ENCODE data around the gene CYP2W1. TPM values are rescaled to one million over a fixed set of nuclear protein-coding genes. Genes with fewer than 3 reads are reported as not detected.

The CYP2W1 gene
- total RNA-seq, 1 experiment from 2014 or later: not detected

GRCh38 chr7:974820-975681 lies 7.9 kb upstream of the CYP2W1 start, which contains the start of gene COX19 (continued):
- TF ChIP-seq ZNF512 (CRISPR knock-in tag; IDR thresholded peaks at IDR 0.05; ENCODE audit: borderline replicate concordance) (no peak), ZNF423 (CRISPR knock-in tag; IDR thresholded peaks at IDR 0.05) (no peak)

GRCh38 chr7:975702-976473 lies 7.1 kb upstream of the CYP2W1 start:
- DNase-seq (ENCODE audit: low spot score): no peak

GRCh38 chr7:976901-977325 lies 6.1 kb upstream of the CYP2W1 start:
- peaks cover 5% of the 10 kb centered on the region for H3K4me1 Mint-ChIP-seq
- DNase-seq (ENCODE audit: low spot score) (no peak), ATAC-seq (no peak)
- ChIA-PET CTCF (interaction anchor here (1.7 to 4.4 kb wide), 2 partner anchors 16 to 89 kb away, joined by 5 to 43 read pairs; no protein-coding TSS in a partner anchor), POLR2A (no interaction called here)
- H3K27ac Mint-ChIP-seq: no peak overlapping the region
- H3K27me3 Mint-ChIP-seq (ENCODE audit: low read depth): peaks cover 2% of the 10 kb centered on the region; the same call in 1 of the 2 replicates
- no peaks in the 10 kb centered on the region for H3K9me3 Mint-ChIP-seq
- H3K4me3 Mint-ChIP-seq: no peak overlapping the region
- H3K36me3 Mint-ChIP-seq: peaks cover 16% of the 10 kb centered on the region
- TF ChIP-seq GRHL2 (CRISPR knock-in tag; IDR thresholded peaks at IDR 0.05; ENCODE audit: insufficient replicate concordance, severe bottlenecking) (no peak), AFF4 (CRISPR knock-in tag; IDR thresholded peaks at IDR 0.05; ENCODE audit: borderline replicate concordance) (no peak), CBFB (CRISPR knock-in tag; IDR thresholded peaks at IDR 0.05; ENCODE audit: low read depth) (no peak), PREB (CRISPR knock-in tag; IDR thresholded peaks at IDR 0.05; ENCODE audit: borderline replicate concordance) (no peak), NR2C2 (CRISPR knock-in tag; IDR thresholded peaks at IDR 0.05) (no peak), TCF7 (CRISPR knock-in tag; IDR thresholded peaks at IDR 0.05; ENCODE audit: low read depth) (no peak), NFYB (CRISPR knock-in tag; conservative IDR thresholded peaks at IDR 0.05; ENCODE audit: low read depth) (no peak), E2F5 (CRISPR knock-in tag; IDR thresholded peaks at IDR 0.05) (no peak), ZNF416 (CRISPR knock-in tag; IDR thresholded peaks at IDR 0.05) (no peak), ZNF232 (CRISPR knock-in tag; IDR thresholded peaks at IDR 0.05) (no peak), CREB1 (CRISPR knock-in tag; IDR thresholded peaks at IDR 0.05) (no peak), PRRX2 (CRISPR knock-in tag; IDR thresholded peaks at IDR 0.05) (no peak), GTF2I (CRISPR knock-in tag; conservative IDR thresholded peaks at IDR 0.05) (no peak), ZMAT4 (CRISPR knock-in tag; IDR thresholded peaks at IDR 0.05) (no peak), MXD4 (CRISPR knock-in tag; IDR thresholded peaks at IDR 0.05; ENCODE audit: borderline replicate concordance) (no peak), ZNF219 (CRISPR knock-in tag; IDR thresholded peaks at IDR 0.05; ENCODE audit: borderline replicate concordance) (no peak)

More at GRCh38 chr7:975702-976473, 7.1 kb upstream of the CYP2W1 start:
- no peak overlapping the region for H3K27ac Mint-ChIP-seq
- peaks cover 22% of the 10 kb centered on the region for H3K36me3 Mint-ChIP-seq
- POLR2A ChIA-PET: interaction anchor here (0.6 to 1.2 kb wide), 3 partner anchors 9 to 252 kb away, joined by 3 to 5 read pairs (median 3); no protein-coding TSS in a partner anchor
- 0 out of 2 replicates have a peak, but pooled peaks have one; percentile 5 for TF ChIP-seq ZNF138 (CRISPR knock-in tag; conservative IDR thresholded peaks at IDR 0.05)
- TF ChIP-seq ZNF423 (CRISPR knock-in tag; IDR thresholded peaks at IDR 0.05): 0 out of 2 replicates have a peak, but pooled peaks have one; percentile 30
- TF ChIP-seq ERG (CRISPR knock-in tag; IDR thresholded peaks at IDR 0.05): no peak
- CTCF ChIA-PET: interaction anchor here (0.7 to 4.4 kb wide), 14 partner anchors 9 to 208 kb away, joined by 3 to 43 read pairs (median 5); a partner anchor contains a TSS
- no peak for ATAC-seq
- no peaks in the 10 kb centered on the region for H3K9me3 Mint-ChIP-seq
- H3K27me3 Mint-ChIP-seq (ENCODE audit: low read depth): peaks cover 2% of the 10 kb centered on the region; the same call in 1 of the 2 replicates
- H3K4me3 Mint-ChIP-seq: peak overlapping the region; percentile 86
- H3K4me1 Mint-ChIP-seq: peaks cover 5% of the 10 kb centered on the region
